Small intestine (tissue), 7 donors: ENCODE results near the gene RPL7A. TPM values are rescaled to one million over a fixed set of nuclear protein-coding genes. Genes with fewer than 3 reads are reported as not detected.
"Not testable (repeated sequence)": the region's sequence is repeated elsewhere in the genome, so short reads cannot be mapped to it uniquely, and the experiment has no call there.

Experiments
- DNase-seq, 2 donors: peaks; one replicate each; pipeline versions ENCODE4 v3.0.0 to v3.0.0-alpha.2; 2013
- FAIRE-seq: peaks from 2 replicates; lab custom pipeline; 2012; peaks lifted over from hg19 to GRCh38; lab: Jason Lieb, UNC
- H3K27ac ChIP-seq, 3 donors: one replicate each; pipeline ENCODE4 v1.5.1; 2013; ENCODE audit warnings: low read length in 2 of 3, mild to moderate bottlenecking in 2 of 3, control low read depth in 1 of 3, inconsistent platforms in 1 of 3, low read depth in 1 of 3, moderate library complexity in 1 of 3
- H3K27me3 ChIP-seq, 3 donors: one replicate each; pipeline ENCODE4 v1.6.1; 2013; ENCODE audit warnings: low read length in 3 of 3, inconsistent platforms in 1 of 3; ENCODE audit not compliant: control insufficient read depth in 3 of 3, insufficient read depth in 3 of 3
- H3K36me3 ChIP-seq, 3 donors: one replicate each; pipeline ENCODE4 v1.6.1; 2013; ENCODE audit warnings: low read length in 3 of 3, inconsistent platforms in 1 of 3, low read depth in 1 of 3, mild to moderate bottlenecking in 1 of 3, moderate library complexity in 1 of 3; ENCODE audit not compliant: control insufficient read depth in 3 of 3, insufficient read depth in 2 of 3
- H3K4me1 ChIP-seq, 3 donors: one replicate each; pipeline ENCODE4 v1.6.1; 2013; ENCODE audit warnings: low read length in 2 of 3, inconsistent platforms in 1 of 3, low read depth in 1 of 3, mild to moderate bottlenecking in 1 of 3, moderate library complexity in 1 of 3; ENCODE audit not compliant: control insufficient read depth in 3 of 3, insufficient read depth in 2 of 3
- H3K4me3 ChIP-seq, 3 donors: one replicate each; pipeline ENCODE4 v1.5.1; 2013; ENCODE audit warnings: low read length in 3 of 3, control low read depth in 1 of 3, inconsistent platforms in 1 of 3, low read depth in 1 of 3, mild to moderate bottlenecking in 1 of 3, moderate library complexity in 1 of 3
- H3K9me3 ChIP-seq, 2 donors: one replicate each; pipeline ENCODE4 v1.6.1; 2013; ENCODE audit warnings: low read depth in 1 of 2, low read length in 1 of 2; ENCODE audit not compliant: control insufficient read depth in 2 of 2, insufficient read depth in 1 of 2
- WGBS, 3 donors: extraction: QIAGEN DNeasy Blood & Tissue Kit; methylation state at CpG; one replicate each; pipeline ENCODE4 v1.1.7; 2013; 5-methylcytosine and 5-hydroxymethylcytosine counted together
- polyA plus RNA-seq, 4 donors: library from polyadenylated mRNA; stranded (reverse) in 3 of 4; unstranded in 1 of 4; fragments of 200-250 nt in 3 of 4; fragments of 120-200 nt in 1 of 4; gene quantifications; one replicate each; pipeline versions ENCODE4 v1.2.1 to v1.2.3, GENCODE V29; 2013
- donor health status: healthy with polysubstance abuse.
- donor health status: control.
- donor health status: control.
- donor health status: Bipolar disorder and iron deficiency.
- donor health status: healthy.

Gene RPL7A
- polyA plus RNA-seq, 4 donors, result 1,890 to 3,725 (median 2,971) TPM

- H3K36me3 ChIP-seq, result no peaks in the 10 kb centered on the region
- H3K9me3 ChIP-seq, result no peaks in the 10 kb centered on the region
- WGBS, 3 donors, result 79 to 90% (median 89%) methylated on average over 13 of the region's 13 CpGs
- H3K4me3 ChIP-seq, result no peak overlapping the region
- H3K4me1 ChIP-seq, result peaks cover 0 to 6% (median 0%) of the 10 kb centered on the region in 3 donors
- no peaks in the 10 kb centered on the region for H3K27me3 ChIP-seq
- no peak for FAIRE-seq
- DNase-seq, result no peak
- H3K27ac ChIP-seq, result no peak overlapping the region
These were observed 38.3 kb downstream of the RPL7A start for GRCh38 chr9:133386338-133386737.

DNA sequence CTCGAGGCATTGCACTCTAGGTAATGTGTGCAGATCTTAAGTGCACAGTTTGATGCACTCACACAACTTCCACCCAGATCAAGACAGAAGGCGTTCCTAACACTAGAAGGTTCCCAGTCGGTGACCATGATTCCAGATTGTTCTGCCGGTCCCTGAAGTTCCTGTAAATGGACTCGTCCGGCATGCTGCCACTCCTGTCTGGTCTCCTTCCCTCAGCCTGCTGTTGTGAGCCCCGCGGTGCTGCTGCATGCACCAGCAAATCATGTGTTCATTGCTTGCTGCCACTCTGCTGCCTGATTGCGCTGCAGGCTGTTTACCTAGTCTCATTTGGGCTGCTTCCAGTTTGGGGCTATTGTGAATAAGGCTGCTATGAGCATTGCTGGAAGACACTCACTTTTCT, 39.7 kb downstream of the RPL7A start:
- Histone ChIP-seq H3K27me3 (no peaks in the 10 kb centered on the region), H3K36me3 (no peaks in the 10 kb centered on the region), H3K9me3 (peaks cover 0 to 2% of the 10 kb centered on the region in 2 donors), H3K4me1 (peaks cover 0 to 6% (median 0%) of the 10 kb centered on the region in 3 donors), H3K4me3 (no peak overlapping the region), H3K27ac (no peak overlapping the region)
- no peak for DNase-seq
- 82 to 88% (median 85%) methylated on average over 9 of the region's 9 CpGs for WGBS, 3 donors
- FAIRE-seq, result no peak

DNA sequence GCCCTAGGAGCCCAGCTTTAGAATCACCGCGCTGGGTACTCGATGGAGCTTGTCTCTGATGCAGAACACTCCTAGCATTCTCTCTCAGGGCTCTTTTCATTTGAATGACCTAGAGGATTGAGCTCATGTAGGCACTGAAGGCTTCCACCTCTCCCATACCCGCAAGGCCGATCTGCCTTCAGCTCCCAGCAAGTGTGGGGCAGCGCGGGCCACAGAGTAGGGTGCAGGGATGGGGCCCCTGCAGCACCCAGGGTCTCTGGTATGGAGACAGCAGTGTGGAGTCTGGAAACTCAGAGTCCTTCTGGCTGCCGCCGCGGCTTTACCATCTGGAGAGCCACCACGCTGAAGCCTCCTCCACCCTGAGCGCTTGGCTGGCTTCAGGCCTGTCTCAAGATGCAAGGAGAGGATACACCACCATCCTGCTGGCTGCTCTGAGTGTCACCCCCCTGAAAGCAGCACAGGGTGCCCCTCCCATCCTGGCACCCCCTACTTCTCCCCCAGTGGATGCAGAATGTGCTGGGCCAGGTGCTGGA, 41.1 kb downstream of the RPL7A start:
- Histone ChIP-seq H3K27ac (no peak overlapping the region), H3K4me1 (peaks cover 0 to 7% (median 0%) of the 10 kb centered on the region in 3 donors), H3K36me3 (no peaks in the 10 kb centered on the region), H3K4me3 (no peak overlapping the region), H3K27me3 (no peaks in the 10 kb centered on the region), H3K9me3 (peaks cover 0 to 2% of the 10 kb centered on the region in 2 donors)
- no peak for FAIRE-seq
- WGBS, 3 donors, result 96 to 98% (median 96%) methylated on average over 12 of the region's 12 CpGs
- DNase-seq, result no peak

DNA sequence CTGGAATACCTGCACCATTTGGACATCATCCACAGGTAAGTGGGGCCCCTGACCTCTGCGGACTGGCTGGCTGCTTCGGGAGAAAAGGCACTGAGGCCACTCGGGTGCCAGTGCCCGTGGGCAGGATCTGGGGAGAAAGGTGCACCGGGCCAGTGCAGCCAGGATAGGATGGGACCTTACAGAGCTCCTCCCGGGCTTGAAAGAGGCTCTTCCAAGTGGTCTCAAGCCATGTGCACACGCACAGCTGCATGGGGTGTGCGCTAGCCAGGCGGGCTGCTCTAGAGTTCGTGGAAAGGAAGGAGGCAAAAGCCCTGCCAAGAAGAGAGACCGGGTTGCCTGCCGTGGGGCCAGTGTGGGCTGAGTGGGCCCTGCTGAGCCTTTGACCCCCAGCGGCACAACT, 41.5 kb downstream of the RPL7A start:
- FAIRE-seq, result no peak
- Histone ChIP-seq H3K9me3 (peaks cover 0 to 2% of the 10 kb centered on the region in 2 donors), H3K27ac (no peak overlapping the region), H3K4me1 (peaks cover 0 to 11% (median 0%) of the 10 kb centered on the region in 3 donors), H3K27me3 (no peaks in the 10 kb centered on the region), H3K36me3 (no peaks in the 10 kb centered on the region), H3K4me3 (no peak overlapping the region)
- DNase-seq, result no peak
- WGBS, 3 donors, result 87 to 94% (median 92%) methylated on average over 13 of the region's 13 CpGs

DNA sequence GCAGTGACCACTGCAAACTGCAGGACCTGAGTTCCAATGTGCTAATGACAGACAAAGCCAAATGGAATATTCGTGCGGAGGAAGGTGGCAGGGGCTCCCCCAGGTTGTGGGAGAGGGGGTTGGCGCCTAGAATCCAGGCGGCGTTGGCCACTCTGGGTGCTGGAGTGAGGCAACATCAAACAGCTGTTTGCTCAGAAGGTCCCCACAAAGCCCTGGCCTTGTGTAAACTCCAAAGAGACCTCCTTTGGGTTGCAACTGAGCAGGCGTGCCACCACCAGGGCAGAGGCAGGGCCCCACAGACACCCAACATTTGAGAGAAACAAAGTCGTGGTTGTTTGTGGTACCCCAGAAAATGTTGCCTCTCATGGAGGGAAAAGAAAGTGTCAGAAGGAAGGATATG, 42.7 kb downstream of the RPL7A start:
- Histone ChIP-seq H3K27me3 (peaks cover 0 to 3% (median 0%) of the 10 kb centered on the region in 3 donors), H3K4me1 (peaks cover 0 to 19% (median 0%) of the 10 kb centered on the region in 3 donors), H3K36me3 (no peaks in the 10 kb centered on the region), H3K27ac (no peak overlapping the region), H3K9me3 (peaks cover 0 to 2% of the 10 kb centered on the region in 2 donors), H3K4me3 (no peak overlapping the region)
- DNase-seq, result no peak
- no peak for FAIRE-seq
- 85 to 89% (median 86%) methylated on average over 7 of the region's 7 CpGs for WGBS, 3 donors

DNA sequence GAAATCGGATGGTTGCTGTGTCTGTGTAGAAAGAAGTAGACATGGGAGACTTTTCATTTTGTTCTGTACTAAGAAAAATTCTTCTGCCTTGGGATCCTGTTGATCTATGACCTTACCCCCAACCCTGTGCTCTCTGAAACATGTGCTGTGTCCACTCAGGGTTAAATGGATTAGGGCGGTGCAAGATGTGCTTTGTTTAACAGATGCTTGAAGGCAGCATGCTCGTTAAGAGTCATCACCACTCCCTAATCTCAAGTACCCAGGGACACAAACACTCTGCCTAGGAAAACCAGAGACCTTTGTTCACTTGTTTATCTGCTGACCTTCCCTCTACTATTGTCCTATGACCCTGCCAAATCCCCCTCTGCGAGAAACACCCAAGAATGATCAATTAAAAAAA, 43.4 kb downstream of the RPL7A start:
- not testable (repeated sequence) for H3K36me3 ChIP-seq, H3K9me3 ChIP-seq

GRCh38 chr9:133392308-133392707, 44.3 kb downstream of the RPL7A start:
- not testable (repeated sequence) for DNase-seq, H3K36me3 ChIP-seq, H3K27ac ChIP-seq, FAIRE-seq, H3K9me3 ChIP-seq, H3K4me3 ChIP-seq, H3K27me3 ChIP-seq
- 95 to 100% (median 96%) methylated on average over 3 of the region's 3 CpGs for WGBS, 3 donors
- peaks cover 0 to 19% (median 0%) of the 10 kb centered on the region in 3 donors for H3K4me1 ChIP-seq

More for the DNA sequence above, 43.4 kb downstream of the RPL7A start:
- H3K4me3 ChIP-seq, H3K27me3 ChIP-seq, DNase-seq, FAIRE-seq: not testable (repeated sequence)
- Histone ChIP-seq H3K4me1 (peaks cover 0 to 19% (median 0%) of the 10 kb centered on the region in 3 donors), H3K27ac (peak overlapping the region in 1 of 3 donors; percentile 21)
- 7 to 51% (median 25%) methylated on average over 2 to 3 of the region's 4 CpGs for WGBS, 3 donors

DNA sequence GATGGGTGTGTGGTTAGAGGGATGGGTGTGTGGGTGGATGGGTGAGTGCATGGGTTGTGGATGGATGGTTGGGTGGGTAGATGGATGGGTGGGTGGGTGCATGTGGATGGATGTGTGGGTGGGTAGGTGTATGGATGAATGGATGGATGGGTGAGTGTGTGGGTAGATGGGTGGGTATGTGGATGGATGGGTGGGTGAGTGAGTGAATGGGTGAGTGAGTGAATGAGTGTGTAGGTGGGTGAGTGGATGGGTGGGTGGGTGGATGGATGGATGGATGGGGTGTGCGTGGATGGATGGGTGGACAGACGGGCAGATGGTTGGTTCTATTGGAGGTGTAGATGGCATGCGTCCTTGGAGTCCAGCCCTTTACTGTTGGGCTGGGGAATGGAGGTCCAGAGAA, 45.4 kb downstream of the RPL7A start:
- H3K27me3 ChIP-seq, result peaks cover 0 to 6% (median 0%) of the 10 kb centered on the region in 3 donors
- FAIRE-seq, result no peak
- 90 to 95% (median 92%) methylated on average over 3 of the region's 3 CpGs for WGBS, 3 donors
- no peak overlapping the region for H3K27ac ChIP-seq
- H3K9me3 ChIP-seq, result peaks cover 0 to 2% of the 10 kb centered on the region in 2 donors
- no peaks in the 10 kb centered on the region for H3K36me3 ChIP-seq
- no peak for DNase-seq
- peaks cover 0 to 19% (median 0%) of the 10 kb centered on the region in 3 donors for H3K4me1 ChIP-seq
- H3K4me3 ChIP-seq, result no peak overlapping the region
